GM20000 (cell line): ENCODE data around the gene PCDHGC4.
A peak's percentile ranks its signal among the peaks of the same experiment; 100 is the strongest.

Source experiments
- DNase-seq: peaks from one replicate; pipeline ENCODE4 v3.0.0; 2012; ENCODE audit warnings: low spot score
- TF ChIP-seq, protein P1 (sequence below): IDR thresholded peaks from 2 replicates; pipeline ENCODE4 v1.5.1; 2012; ENCODE audit warnings: mild to moderate bottlenecking, control low read depth; ENCODE audit errors: extremely low read depth, missing control alignments

PCDHGC4 gene

DNA sequence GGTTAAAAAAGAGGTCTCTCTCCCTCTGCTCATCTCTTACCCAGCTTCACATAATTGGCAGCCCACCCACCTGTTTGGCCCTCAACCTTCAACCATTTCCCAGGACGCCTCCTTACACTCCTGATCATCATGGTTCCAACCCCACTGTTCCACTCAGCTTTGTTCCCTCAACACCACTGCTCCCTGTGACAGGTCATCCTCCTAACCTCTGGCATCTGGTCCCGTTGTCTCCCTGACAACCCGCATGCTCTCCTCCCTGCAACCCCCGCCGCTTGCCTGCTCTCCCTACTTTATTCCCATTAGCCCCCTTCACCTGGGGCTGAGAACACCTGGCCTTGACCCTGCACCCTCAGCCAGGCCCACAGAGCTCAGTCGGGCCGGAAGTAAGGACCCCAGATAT is 16.9 kb downstream of the PCDHGC4 start:
- DNase-seq: no peak
- TF ChIP-seq, protein P1, sequence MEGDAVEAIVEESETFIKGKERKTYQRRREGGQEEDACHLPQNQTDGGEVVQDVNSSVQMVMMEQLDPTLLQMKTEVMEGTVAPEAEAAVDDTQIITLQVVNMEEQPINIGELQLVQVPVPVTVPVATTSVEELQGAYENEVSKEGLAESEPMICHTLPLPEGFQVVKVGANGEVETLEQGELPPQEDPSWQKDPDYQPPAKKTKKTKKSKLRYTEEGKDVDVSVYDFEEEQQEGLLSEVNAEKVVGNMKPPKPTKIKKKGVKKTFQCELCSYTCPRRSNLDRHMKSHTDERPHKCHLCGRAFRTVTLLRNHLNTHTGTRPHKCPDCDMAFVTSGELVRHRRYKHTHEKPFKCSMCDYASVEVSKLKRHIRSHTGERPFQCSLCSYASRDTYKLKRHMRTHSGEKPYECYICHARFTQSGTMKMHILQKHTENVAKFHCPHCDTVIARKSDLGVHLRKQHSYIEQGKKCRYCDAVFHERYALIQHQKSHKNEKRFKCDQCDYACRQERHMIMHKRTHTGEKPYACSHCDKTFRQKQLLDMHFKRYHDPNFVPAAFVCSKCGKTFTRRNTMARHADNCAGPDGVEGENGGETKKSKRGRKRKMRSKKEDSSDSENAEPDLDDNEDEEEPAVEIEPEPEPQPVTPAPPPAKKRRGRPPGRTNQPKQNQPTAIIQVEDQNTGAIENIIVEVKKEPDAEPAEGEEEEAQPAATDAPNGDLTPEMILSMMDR: no peak

DNA sequence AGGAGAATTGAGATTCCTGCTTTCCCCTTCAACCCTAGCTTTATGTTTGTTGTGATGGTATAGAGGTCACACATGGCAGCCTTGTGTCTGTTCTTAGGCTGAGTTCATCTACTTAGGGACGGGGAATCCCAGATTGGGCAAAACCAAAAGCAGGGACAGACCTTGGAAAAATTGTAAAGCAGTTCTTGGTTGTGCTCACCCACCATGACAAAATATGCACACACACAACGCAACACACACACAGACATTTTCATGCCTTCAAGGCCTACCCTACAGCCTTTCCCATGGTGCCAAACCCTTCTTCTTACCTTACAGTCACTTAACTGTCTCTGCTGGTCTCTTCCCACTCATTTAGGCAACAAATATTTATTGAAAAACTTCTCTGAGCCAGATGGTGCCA is 18.9 kb downstream of the PCDHGC4 start:
- DNase-seq: no peak
- TF ChIP-seq, protein P1: no peak

DNA sequence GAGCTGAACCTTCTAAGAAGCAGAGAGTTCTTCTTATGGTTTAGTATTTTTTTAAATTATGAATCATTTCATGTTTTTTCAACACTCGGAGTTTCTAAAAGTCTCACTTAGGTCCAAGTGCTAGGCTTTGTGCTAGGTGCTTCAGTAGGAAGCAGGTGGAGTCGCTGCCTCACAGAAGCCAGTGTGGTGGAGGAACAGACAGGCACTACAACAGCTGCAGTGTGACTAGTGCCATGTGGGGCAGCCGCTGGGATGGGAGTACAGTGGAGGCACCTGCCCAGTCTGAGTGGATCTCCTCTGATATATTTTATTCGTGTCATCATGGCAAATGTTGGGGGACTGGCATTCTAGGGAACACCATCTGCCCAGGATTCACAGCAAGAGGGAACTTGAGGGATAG is 19.4 kb downstream of the PCDHGC4 start:
- TF ChIP-seq, protein P1: no peak
- DNase-seq: no peak

DNA sequence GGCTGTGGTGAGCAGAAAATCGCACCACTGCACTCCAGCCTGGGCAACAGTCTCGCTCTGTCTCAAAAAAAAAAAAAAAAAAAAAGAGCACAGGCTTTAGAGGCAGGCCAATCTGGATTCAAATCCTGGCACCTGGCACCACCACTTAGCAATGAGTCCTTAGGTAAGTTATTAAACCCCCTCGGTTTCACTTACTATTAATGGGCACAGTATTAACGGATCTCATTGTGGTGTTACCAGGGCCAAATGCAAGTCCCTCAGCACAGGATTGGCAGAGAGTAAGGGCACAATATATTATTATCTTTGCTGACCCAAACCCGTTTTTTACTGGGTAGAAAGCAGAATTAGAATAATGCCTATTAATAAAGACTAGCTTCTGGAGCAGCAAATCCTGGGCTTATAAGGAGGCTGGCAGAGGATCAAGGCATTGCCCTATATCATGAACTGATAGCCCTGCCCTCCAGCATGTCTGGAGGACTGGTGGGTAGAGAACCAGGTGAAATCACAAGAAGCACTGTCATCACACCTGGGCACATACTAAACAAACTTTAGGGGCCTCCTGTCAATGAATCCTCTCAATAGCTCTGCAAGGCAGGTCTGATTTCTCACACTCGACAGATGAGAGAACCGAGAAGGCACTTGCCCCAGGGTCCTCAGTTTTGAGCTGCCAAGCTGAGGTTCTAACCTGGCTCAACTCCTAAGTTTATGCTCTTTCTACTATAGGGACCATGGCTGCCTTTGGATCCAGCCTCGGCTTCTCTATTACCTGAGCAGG is 21.7 kb downstream of the PCDHGC4 start:
- DNase-seq: no peak
- TF ChIP-seq, protein P1: no peak

DNA sequence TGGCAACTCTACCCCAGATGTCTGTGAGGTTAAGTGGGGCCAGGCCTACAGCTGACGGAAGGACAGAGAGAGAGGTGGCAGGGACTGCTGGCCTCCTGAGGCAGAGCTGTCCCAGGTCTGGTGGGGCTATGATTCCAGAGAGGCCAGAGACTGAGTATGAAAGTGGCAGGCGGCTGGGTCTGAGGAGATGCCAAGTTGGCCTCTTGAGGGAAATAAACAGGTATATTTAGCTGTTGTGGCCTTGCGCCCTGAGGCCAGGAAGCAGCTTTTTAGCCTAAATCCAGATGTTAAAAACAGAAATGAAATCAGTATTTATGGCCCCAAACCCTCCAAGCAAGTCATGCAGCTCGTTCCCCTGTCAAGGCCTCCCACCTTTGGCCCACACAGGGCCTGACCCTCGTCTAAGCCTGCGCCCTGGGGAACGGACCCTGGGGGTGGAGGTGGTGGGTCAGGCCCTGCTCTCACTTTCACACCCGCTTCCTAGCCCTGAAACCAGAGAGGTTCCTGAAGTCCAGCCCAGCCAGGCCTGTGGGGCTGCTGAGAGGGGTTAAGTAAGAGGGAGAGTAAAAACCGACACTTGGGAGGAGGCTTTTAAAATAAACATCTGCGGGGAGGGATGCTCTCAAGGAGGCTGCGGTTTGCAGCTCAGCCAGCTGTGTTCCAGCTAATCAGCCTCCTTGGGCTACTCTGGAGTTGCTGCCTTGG is 22.7 kb downstream of the PCDHGC4 start:
- DNase-seq: peak; percentile 56
- TF ChIP-seq, protein P1: no peak

DNA sequence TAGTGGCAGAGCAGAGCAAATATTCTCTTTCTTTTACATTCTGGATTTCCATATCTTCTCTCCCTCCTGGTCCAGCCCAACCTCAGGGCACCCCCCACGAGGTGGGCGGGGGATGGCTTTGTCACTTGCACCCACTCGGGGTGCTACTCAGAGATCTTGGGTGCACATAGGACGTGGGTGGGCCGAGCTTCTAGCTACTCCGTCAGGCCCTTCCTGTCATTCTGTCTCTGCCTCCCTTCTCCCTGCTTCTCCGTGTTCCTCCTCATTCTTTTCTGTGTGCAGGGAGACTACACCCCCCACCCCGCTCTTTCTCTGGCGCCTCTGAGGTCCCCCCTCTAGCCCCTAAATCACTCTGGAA is 23.6 kb downstream of the PCDHGC4 start:
- TF ChIP-seq, protein P1: no peak
- no peak for DNase-seq

DNA sequence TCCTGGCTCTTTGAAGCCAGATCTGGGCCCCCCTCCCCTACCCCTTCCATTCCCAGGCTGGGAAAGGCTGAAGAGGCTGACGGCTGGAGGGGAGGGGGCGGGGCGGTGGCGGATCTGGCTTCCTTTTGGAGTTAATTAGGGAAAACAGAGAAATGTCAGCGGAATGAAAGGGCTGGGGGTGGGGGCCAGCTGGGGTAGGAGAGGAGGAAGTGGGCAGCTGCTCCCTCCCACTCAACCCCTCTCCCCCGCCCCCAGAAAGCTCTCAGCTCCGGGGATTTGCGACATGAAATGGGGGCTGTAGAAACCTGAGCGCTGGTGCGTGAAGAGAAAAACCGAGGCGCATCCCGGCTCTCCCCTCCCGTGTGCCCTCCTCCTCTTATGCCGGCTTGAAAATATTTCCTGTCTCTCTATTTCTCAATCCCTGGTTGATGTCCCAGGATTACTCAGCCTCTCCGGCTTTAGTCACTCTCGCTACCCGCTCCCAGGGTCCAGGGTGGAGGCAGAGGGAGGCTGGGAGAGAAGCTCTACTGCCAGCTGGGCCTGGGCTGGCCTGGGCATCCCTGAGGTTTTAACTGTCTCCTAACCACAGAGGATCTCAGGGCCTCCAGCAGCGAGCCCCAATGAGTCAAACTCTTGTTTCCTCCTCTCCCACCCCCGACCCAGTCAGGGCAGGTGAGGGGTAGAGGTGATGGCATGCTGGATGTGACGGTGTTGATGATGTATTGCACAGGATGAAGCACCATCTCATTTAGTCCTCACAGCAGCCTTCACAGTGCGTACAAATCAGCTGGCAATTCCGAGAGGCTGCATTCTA is 24.2 kb downstream of the PCDHGC4 start:
- no peak for DNase-seq
- TF ChIP-seq, protein P1: no peak
